WTC11 (cell line): Measurements from ENCODE around the gene CST3. TPM values are rescaled to one million over a fixed set of nuclear protein-coding genes. Genes with fewer than 3 reads are reported as not detected.

ENCODE experiments used
- ATAC-seq: fragments of 200-7000 bp; cut with Tn5 transposase; 2 replicates; pipeline ENCODE4 v1.10.0; 2021; ENCODE audit warnings: mild to moderate bottlenecking, moderate library complexity
- CTCF ChIA-PET: fragments of 300-600 bp; sonication (Branson Sonifier 250); formaldehyde crosslinking; loops from one replicate; lab custom pipeline; 2021; ENCODE audit warnings: antibody characterized with exemption; lab: Charles Lee
- POLR2A ChIA-PET: fragments of 350-600 bp; sonication (Branson Sonifier 250); formaldehyde crosslinking; loops from one replicate; lab custom pipeline; 2021; ENCODE audit warnings: antibody characterized with exemption; lab: Charles Lee
- DNase-seq: peaks from one replicate; pipeline ENCODE4 v3.0.0; 2021; ENCODE audit warnings: low spot score
- H3K27ac Mint-ChIP-seq: 2 replicates; pipeline ENCODE4 v1.8.0; 2021; ENCODE audit warnings: mixed read lengths
- H3K27me3 Mint-ChIP-seq: 2 replicates; pipeline ENCODE4 v1.8.0; 2021; ENCODE audit warnings: low read depth, mild to moderate bottlenecking, moderate library complexity, mixed read lengths
- H3K36me3 Mint-ChIP-seq: 2 replicates; pipeline ENCODE4 v1.8.0; 2021; ENCODE audit warnings: mixed read lengths
- H3K4me1 Mint-ChIP-seq: 2 replicates; pipeline ENCODE4 v1.8.0; 2022; ENCODE audit warnings: mixed read lengths
- H3K4me3 Mint-ChIP-seq: 2 replicates; pipeline ENCODE4 v1.8.0; 2021; ENCODE audit warnings: mild to moderate bottlenecking, moderate library complexity, mixed read lengths
- H3K9me3 Mint-ChIP-seq: 2 replicates; pipeline ENCODE4 v1.8.0; 2021; ENCODE audit warnings: mixed read lengths
- EMX1 ChIP-seq: fragments of 250-450 bp; sonication (Bioruptor Pico); IDR thresholded peaks from 2 replicates; pipeline ENCODE4 v1.8.0; 2021; ENCODE audit warnings: mild to moderate bottlenecking
- ERG ChIP-seq: fragments of 250-450 bp; sonication (Bioruptor Pico); IDR thresholded peaks from 2 replicates; pipeline ENCODE4 v1.8.0; 2021; ENCODE audit warnings: mild to moderate bottlenecking
- ESRRA ChIP-seq: sonication (generic); formaldehyde crosslinking; IDR thresholded peaks from 2 replicates; pipeline ENCODE4 v1.8.1; 2022; ENCODE audit warnings: mild to moderate bottlenecking, missing genetic modification reagents, borderline replicate concordance
- FOXP1 ChIP-seq: sonication (generic); formaldehyde crosslinking; IDR thresholded peaks from 2 replicates; pipeline ENCODE4 v1.8.0; 2022; ENCODE audit warnings: missing genetic modification reagents, mild to moderate bottlenecking, moderate library complexity, borderline replicate concordance
- GABPB1 ChIP-seq: sonication (generic); formaldehyde crosslinking; IDR thresholded peaks from 2 replicates; pipeline ENCODE4 v1.8.1; 2023; ENCODE audit warnings: mild to moderate bottlenecking, missing genetic modification reagents
- GTF2I ChIP-seq: fragments of 250-450 bp; sonication (Bioruptor Pico); conservative IDR thresholded peaks from 2 replicates; pipeline ENCODE4 v1.4.0; 2021; ENCODE audit warnings: mild to moderate bottlenecking
- IRF1 ChIP-seq: sonication (generic); formaldehyde crosslinking; IDR thresholded peaks from 2 replicates; pipeline ENCODE4 v1.8.0; 2023; ENCODE audit warnings: missing genetic modification reagents
- IRF2 ChIP-seq: sonication (generic); formaldehyde crosslinking; IDR thresholded peaks from 2 replicates; pipeline ENCODE4 v1.8.0; 2022; ENCODE audit warnings: low read depth, missing genetic modification reagents, borderline replicate concordance
- KAT7 ChIP-seq: sonication (generic); formaldehyde crosslinking; IDR thresholded peaks from 2 replicates; pipeline ENCODE4 v1.8.1; 2023; ENCODE audit warnings: missing genetic modification reagents, mild to moderate bottlenecking, borderline replicate concordance
- OVOL2 ChIP-seq: fragments of 250-450 bp; sonication (Bioruptor Pico); IDR thresholded peaks from 2 replicates; pipeline ENCODE4 v1.9.0; 2021; ENCODE audit warnings: mild to moderate bottlenecking, borderline replicate concordance
- PRRX2 ChIP-seq: fragments of 250-450 bp; sonication (Bioruptor Pico); IDR thresholded peaks from 2 replicates; pipeline ENCODE4 v1.8.0; 2021; ENCODE audit warnings: mild to moderate bottlenecking
- SMAD4 ChIP-seq: sonication (generic); formaldehyde crosslinking; IDR thresholded peaks from 2 replicates; pipeline ENCODE4 v1.8.0; 2022; ENCODE audit warnings: mild to moderate bottlenecking, missing genetic modification reagents
- SP1 ChIP-seq: sonication (generic); formaldehyde crosslinking; conservative IDR thresholded peaks from 2 replicates; pipeline ENCODE4 v1.8.1; 2022; ENCODE audit warnings: missing genetic modification reagents
- STAT6 ChIP-seq: sonication (generic); formaldehyde crosslinking; conservative IDR thresholded peaks from 2 replicates; pipeline ENCODE4 v1.8.1; 2023; ENCODE audit warnings: mild to moderate bottlenecking, low read depth, missing genetic modification reagents, moderate library complexity
- TEAD1 ChIP-seq: sonication (generic); formaldehyde crosslinking; IDR thresholded peaks from 2 replicates; pipeline ENCODE4 v1.8.0; 2022; ENCODE audit warnings: mild to moderate bottlenecking, missing genetic modification reagents
- USF1 ChIP-seq: sonication (generic); formaldehyde crosslinking; IDR thresholded peaks from 2 replicates; pipeline ENCODE4 v1.8.0; 2022; ENCODE audit warnings: mild to moderate bottlenecking, missing genetic modification reagents
- ZNF121 ChIP-seq: sonication (generic); formaldehyde crosslinking; IDR thresholded peaks from 2 replicates; pipeline ENCODE4 v1.8.0; 2023; ENCODE audit warnings: missing genetic modification reagents
- ZNF138 ChIP-seq: sonication (generic); formaldehyde crosslinking; conservative IDR thresholded peaks from 2 replicates; pipeline ENCODE4 v1.8.1; 2022; ENCODE audit warnings: mild to moderate bottlenecking, moderate library complexity, missing genetic modification reagents
- ZNF281 ChIP-seq: sonication (generic); formaldehyde crosslinking; IDR thresholded peaks from 2 replicates; pipeline ENCODE4 v1.8.0; 2023; ENCODE audit warnings: mild to moderate bottlenecking, missing genetic modification reagents
- ZNF317 ChIP-seq: sonication (generic); formaldehyde crosslinking; IDR thresholded peaks from 2 replicates; pipeline ENCODE4 v1.8.1; 2023; ENCODE audit warnings: low read depth, mild to moderate bottlenecking, moderate library complexity, missing genetic modification reagents, borderline replicate concordance
- ZNF396 ChIP-seq: fragments of 250-450 bp; sonication (Bioruptor Pico); IDR thresholded peaks from 2 replicates; pipeline ENCODE4 v1.8.0; 2021; ENCODE audit warnings: mild to moderate bottlenecking, moderate library complexity, borderline replicate concordance
- ZNF416 ChIP-seq: fragments of 250-450 bp; sonication (Bioruptor Pico); IDR thresholded peaks from 2 replicates; pipeline ENCODE4 v1.9.0; 2021; ENCODE audit warnings: mild to moderate bottlenecking, inconsistent platforms
- total RNA-seq: library from RNA; stranded (reverse); gene quantifications from 3 replicates; pipeline ENCODE4 v1.2.3, GENCODE V29; 2021

Gene CST3
- total RNA-seq, 1 experiment from 2014 or later, result 52.1 TPM

GRCh38 chr20:23658989-23659609 lies 21.3 kb upstream of the CST3 start:
- H3K9me3 Mint-ChIP-seq, result no peaks in the 10 kb centered on the region
- no peak overlapping the region for H3K27ac Mint-ChIP-seq
- ChIA-PET POLR2A (no interaction called here), CTCF (no interaction called here)
- H3K4me3 Mint-ChIP-seq, result no peak overlapping the region
- no peaks in the 10 kb centered on the region for H3K36me3 Mint-ChIP-seq
- no peak for TF ChIP-seq ZNF396 (CRISPR knock-in tag)
- TF ChIP-seq GABPB1 (CRISPR knock-in tag), result peak; percentile 51
- TF ChIP-seq ZNF121, result no peak
- peaks cover 5% of the 10 kb centered on the region for H3K4me1 Mint-ChIP-seq
- no peak for ATAC-seq
- no peaks in the 10 kb centered on the region; the same call in 1 of the 2 replicates for H3K27me3 Mint-ChIP-seq
- no peak for DNase-seq

GRCh38 chr20:23658336-23658735 lies 20.6 kb upstream of the CST3 start:
- DNase-seq (no peak), ATAC-seq (no peak)
- ChIA-PET CTCF (no interaction called here), POLR2A (no interaction called here)
- Mint-ChIP-seq H3K27me3 (peaks cover 3% of the 10 kb centered on the region; the same call in 1 of the 2 replicates), H3K4me1 (peaks cover 11% of the 10 kb centered on the region), H3K9me3 (no peaks in the 10 kb centered on the region), H3K36me3 (no peaks in the 10 kb centered on the region), H3K27ac (no peak overlapping the region), H3K4me3 (no peak overlapping the region)
- TF ChIP-seq ZNF138 (no peak), ZNF281 (CRISPR knock-in tag) (no peak), IRF2 (CRISPR knock-in tag) (no peak), ZNF416 (CRISPR knock-in tag) (no peak), SMAD4 (CRISPR knock-in tag) (no peak), GTF2I (CRISPR knock-in tag) (no peak), OVOL2 (no peak), IRF1 (CRISPR knock-in tag) (no peak), STAT6 (no peak), ESRRA (CRISPR knock-in tag) (no peak), USF1 (CRISPR knock-in tag) (no peak), SP1 (no peak), FOXP1 (CRISPR knock-in tag) (no peak), ERG (CRISPR knock-in tag) (no peak), TEAD1 (CRISPR knock-in tag) (no peak), ZNF317 (CRISPR knock-in tag) (no peak), EMX1 (CRISPR knock-in tag) (no peak), KAT7 (CRISPR knock-in tag) (no peak), PRRX2 (CRISPR knock-in tag) (no peak)
